Measurements from ENCODE around the gene PTGIS. TPM values are rescaled to one million over a fixed set of nuclear protein-coding genes. Genes with fewer than 3 reads are reported as not detected.
A peak's percentile ranks its signal among the peaks of the same experiment; 100 is the strongest.

The PTGIS gene
- total RNA-seq, 1 experiment from 2014 or later, result 26.9 TPM

DNA sequence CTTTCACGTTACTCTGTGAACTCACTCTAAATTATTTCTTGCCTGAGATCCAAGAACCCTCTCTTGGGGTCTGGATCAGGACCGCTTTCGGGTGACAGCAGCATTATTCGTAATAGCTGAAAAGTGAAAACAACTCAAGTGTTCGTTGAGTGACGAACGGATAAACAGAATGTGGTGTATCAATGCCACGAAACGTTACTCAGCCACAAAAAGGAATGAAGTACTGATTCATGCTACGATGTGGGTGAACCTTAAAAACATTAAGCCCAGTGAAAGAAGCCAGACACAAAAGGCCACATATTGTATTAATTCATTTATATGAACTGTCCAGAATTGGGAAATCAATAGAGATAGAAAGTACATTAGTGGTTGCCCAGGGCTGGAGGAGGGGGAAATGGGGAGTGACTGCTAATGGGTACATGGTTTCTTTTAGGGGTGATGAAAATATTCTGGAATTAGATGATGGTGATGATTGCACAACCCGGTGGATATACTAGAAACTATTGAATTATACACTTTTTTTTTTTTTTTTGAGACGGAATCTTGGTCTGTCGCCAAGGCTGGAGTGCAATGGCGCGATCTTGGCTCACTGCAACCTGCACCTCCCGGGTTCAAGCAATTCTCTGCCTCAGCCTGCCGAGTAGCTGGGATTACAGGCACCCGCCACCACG, 8.4 kb downstream of the PTGIS start:
- peaks cover 79% of the 10 kb centered on the region for H3K79me2 ChIP-seq (ENCODE audit: low read depth)
- H3K9me2 ChIP-seq (ENCODE audit: insufficient read depth), result no peaks in the 10 kb centered on the region
- TF ChIP-seq EZH2 (IDR thresholded peaks at IDR 0.05; ENCODE audit: low read depth), result no peak
- TF ChIP-seq, protein P1, sequence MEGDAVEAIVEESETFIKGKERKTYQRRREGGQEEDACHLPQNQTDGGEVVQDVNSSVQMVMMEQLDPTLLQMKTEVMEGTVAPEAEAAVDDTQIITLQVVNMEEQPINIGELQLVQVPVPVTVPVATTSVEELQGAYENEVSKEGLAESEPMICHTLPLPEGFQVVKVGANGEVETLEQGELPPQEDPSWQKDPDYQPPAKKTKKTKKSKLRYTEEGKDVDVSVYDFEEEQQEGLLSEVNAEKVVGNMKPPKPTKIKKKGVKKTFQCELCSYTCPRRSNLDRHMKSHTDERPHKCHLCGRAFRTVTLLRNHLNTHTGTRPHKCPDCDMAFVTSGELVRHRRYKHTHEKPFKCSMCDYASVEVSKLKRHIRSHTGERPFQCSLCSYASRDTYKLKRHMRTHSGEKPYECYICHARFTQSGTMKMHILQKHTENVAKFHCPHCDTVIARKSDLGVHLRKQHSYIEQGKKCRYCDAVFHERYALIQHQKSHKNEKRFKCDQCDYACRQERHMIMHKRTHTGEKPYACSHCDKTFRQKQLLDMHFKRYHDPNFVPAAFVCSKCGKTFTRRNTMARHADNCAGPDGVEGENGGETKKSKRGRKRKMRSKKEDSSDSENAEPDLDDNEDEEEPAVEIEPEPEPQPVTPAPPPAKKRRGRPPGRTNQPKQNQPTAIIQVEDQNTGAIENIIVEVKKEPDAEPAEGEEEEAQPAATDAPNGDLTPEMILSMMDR (conservative IDR thresholded peaks at IDR 0.05), result no peak
- H3K36me3 ChIP-seq (ENCODE audit: low read depth), result peaks cover 22% of the 10 kb centered on the region; the same call in 1 of the 2 replicates
- no peak overlapping the region for H2AFZ ChIP-seq
- peaks cover 36% of the 10 kb centered on the region for H3F3A ChIP-seq (ENCODE audit: insufficient read depth, low read depth)
- ChIA-PET POLR2A (ENCODE audit: unreplicated experiment) (no interaction called here), CTCF (no interaction called here)
- intact Hi-C loops (cut with micrococcal nuclease; ENCODE audit: unreplicated experiment), result loop anchor here (1.0 to 10.0 kb wide), 3 partner anchors 8 to 1203 kb away; no protein-coding TSS in a partner anchor
- peaks cover 76% of the 10 kb centered on the region for H3K4me1 ChIP-seq (replicated peaks; ENCODE audit: insufficient read depth)
- no peak for DNase-seq
- H4K20me1 ChIP-seq (ENCODE audit: insufficient read depth), result no peaks in the 10 kb centered on the region
- BruUV-seq (replicated peaks), result no TSS peak
- no peak overlapping the region for H3K4me2 ChIP-seq
- peaks cover 5% of the 10 kb centered on the region; the same call in 1 of the 2 replicates for H3K9me3 ChIP-seq (ENCODE audit: insufficient read depth, low read depth)
- H3K4me3 ChIP-seq, result no peak overlapping the region
- H3K27me3 ChIP-seq (ENCODE audit: insufficient read depth, low read depth), result no peaks in the 10 kb centered on the region
- no peak overlapping the region for H3K27ac ChIP-seq

DNA sequence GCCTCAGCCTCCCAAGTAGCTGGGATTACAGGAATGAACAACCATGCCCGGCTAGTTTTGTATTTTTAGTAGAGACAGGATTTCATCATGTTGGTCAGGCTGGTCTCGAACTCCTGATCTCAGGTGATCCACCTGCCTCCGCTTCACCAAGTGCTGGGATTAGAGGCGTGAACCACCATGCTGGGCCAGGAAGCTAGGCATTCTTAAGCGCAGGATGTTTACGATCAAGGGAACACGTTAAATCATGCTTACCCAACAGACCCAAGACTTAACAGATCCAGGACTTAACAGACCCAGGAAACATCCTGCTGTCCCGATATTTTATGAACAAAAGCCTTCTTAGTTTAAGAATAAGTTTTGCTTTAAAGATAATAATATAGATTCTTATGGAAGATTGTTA, 9.1 kb downstream of the PTGIS start:
- no peaks in the 10 kb centered on the region for H3K27me3 ChIP-seq (ENCODE audit: insufficient read depth, low read depth)
- H3K36me3 ChIP-seq (ENCODE audit: low read depth), result peaks cover 27% of the 10 kb centered on the region; the same call in 1 of the 2 replicates
- peaks cover 81% of the 10 kb centered on the region for H3K4me1 ChIP-seq (replicated peaks; ENCODE audit: insufficient read depth)
- intact Hi-C loops (cut with micrococcal nuclease; ENCODE audit: unreplicated experiment), result loop anchor here (1.0 to 10.0 kb wide), 2 partner anchors 8 to 606 kb away; no protein-coding TSS in a partner anchor
- TF ChIP-seq, protein P1 (conservative IDR thresholded peaks at IDR 0.05), result no peak
- H3K4me2 ChIP-seq, result no peak overlapping the region
- peaks cover 82% of the 10 kb centered on the region for H3K79me2 ChIP-seq (ENCODE audit: low read depth)
- peaks cover 35% of the 10 kb centered on the region for H3F3A ChIP-seq (ENCODE audit: insufficient read depth, low read depth)
- H3K4me3 ChIP-seq, result no peak overlapping the region
- CTCF ChIA-PET, result interaction anchor here (0.9 kb wide), 1 partner anchor 19 kb away, joined by 3 read pairs; no protein-coding TSS in a partner anchor
- H3K9me2 ChIP-seq (ENCODE audit: insufficient read depth), result no peaks in the 10 kb centered on the region
- no peaks in the 10 kb centered on the region for H4K20me1 ChIP-seq (ENCODE audit: insufficient read depth)
- peaks cover 10% of the 10 kb centered on the region; the same call in 1 of the 2 replicates for H3K9me3 ChIP-seq (ENCODE audit: insufficient read depth, low read depth)
- H3K27ac ChIP-seq, result no peak overlapping the region
- POLR2A ChIA-PET (ENCODE audit: unreplicated experiment), result no interaction called here
- H2AFZ ChIP-seq, result no peak overlapping the region
- BruUV-seq (replicated peaks), result no TSS peak
- DNase-seq, result no peak

DNA sequence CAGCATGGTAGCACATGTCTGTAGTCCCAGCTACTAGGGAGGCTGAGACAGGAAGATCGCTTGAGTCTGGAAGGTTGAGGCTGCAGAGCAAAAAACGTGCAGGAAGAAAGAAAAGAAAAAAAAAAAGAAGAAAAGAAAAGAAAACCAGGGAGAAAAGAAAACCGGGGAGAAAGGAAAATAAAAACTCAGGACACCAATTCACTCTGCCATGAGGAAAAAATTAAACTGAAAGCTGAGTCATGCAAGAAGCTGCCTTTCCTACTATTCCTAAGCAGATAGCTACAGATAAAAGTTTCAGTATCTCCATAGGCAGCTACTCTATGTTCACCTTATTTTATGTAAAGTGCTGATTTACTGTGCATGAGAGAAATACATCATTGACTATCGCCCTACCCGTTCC, 10.5 kb downstream of the PTGIS start:
- peak overlapping the region; percentile 39 for H3K27ac ChIP-seq
- peaks cover 27% of the 10 kb centered on the region; the same call in 1 of the 2 replicates for H3K36me3 ChIP-seq (ENCODE audit: low read depth)
- H3K4me2 ChIP-seq, result peak overlapping the region; percentile 17
- no peak overlapping the region for H3K4me3 ChIP-seq
- CTCF ChIA-PET, result interaction anchor here (0.6 to 1.3 kb wide), 6 partner anchors 15 to 255 kb away, joined by 3 to 8 read pairs (median 4); partner anchors contain the start of gene SLC9A8
- H3K4me1 ChIP-seq (replicated peaks; ENCODE audit: insufficient read depth), result peaks cover 86% of the 10 kb centered on the region
- H3F3A ChIP-seq (ENCODE audit: insufficient read depth, low read depth), result peaks cover 35% of the 10 kb centered on the region
- POLR2A ChIA-PET (ENCODE audit: unreplicated experiment), result interaction anchor here (0.6 to 0.7 kb wide), 5 partner anchors 9 to 81 kb away, joined by 4 to 15 read pairs (median 7); no protein-coding TSS in a partner anchor
- H3K9me3 ChIP-seq (ENCODE audit: insufficient read depth, low read depth), result peaks cover 10% of the 10 kb centered on the region; the same call in 1 of the 2 replicates
- peaks cover 79% of the 10 kb centered on the region for H3K79me2 ChIP-seq (ENCODE audit: low read depth)
- no peak overlapping the region for H2AFZ ChIP-seq
- no peaks in the 10 kb centered on the region for H4K20me1 ChIP-seq (ENCODE audit: insufficient read depth)
- H3K9me2 ChIP-seq (ENCODE audit: insufficient read depth), result no peaks in the 10 kb centered on the region
- no TSS peak for BruUV-seq (replicated peaks)
- intact Hi-C loops (cut with micrococcal nuclease; ENCODE audit: unreplicated experiment), result loop anchor here (10.0 kb wide), 1 partner anchor 607 kb away; no protein-coding TSS in a partner anchor
- no peaks in the 10 kb centered on the region for H3K27me3 ChIP-seq (ENCODE audit: insufficient read depth, low read depth)
- DNase-seq, result no peak
- no peak for TF ChIP-seq EZH2 (IDR thresholded peaks at IDR 0.05; ENCODE audit: low read depth)
- TF ChIP-seq, protein P1 (conservative IDR thresholded peaks at IDR 0.05), result no peak

All from PC-9 (cell line).